OCI-LY7 (cell line): ENCODE results near the gene FNBP1. TPM values are rescaled to one million over a fixed set of nuclear protein-coding genes. Genes with fewer than 3 reads are reported as not detected.

Experiments
- BruUV-seq: library from RNA; stranded (reverse); fragments of 400-500 nt; replicated peaks from 2 replicates; lab custom pipeline; 2021; lab: Mats Ljungman, UMichigan
- CTCF ChIA-PET: fragments of 300-600 bp; sonication (Branson Sonifier 250); formaldehyde crosslinking; loops from one replicate; lab custom pipeline; 2022; ENCODE audit warnings: antibody characterized with exemption; ENCODE audit not compliant: unreplicated experiment; lab: Charles Lee
- POLR2A ChIA-PET: fragments of 300-600 bp; sonication (Branson Sonifier 250); formaldehyde crosslinking; loops from one replicate; lab custom pipeline; 2022; ENCODE audit warnings: antibody characterized with exemption; lab: Charles Lee
- DNase-seq: peaks from one replicate; pipeline ENCODE4 v3.0.0-alpha.2; 2015; ENCODE audit warnings: low spot score
- H2AFZ ChIP-seq: fragments of 200-600 bp; sonication (generic), shearing (Covaris generic); 2 replicates; pipeline ENCODE4 v1.6.1; 2014; ENCODE audit warnings: mild to moderate bottlenecking, antibody characterized with exemption, low read length, moderate library complexity
- H3K27ac ChIP-seq: fragments of 200-600 bp; sonication (generic); 2 replicates; pipeline ENCODE4 v1.5.1; 2014; ENCODE audit warnings: mixed run types, low read depth, mild to moderate bottlenecking, moderate library complexity, low read length, inconsistent platforms; ENCODE audit not compliant: poor library complexity, severe bottlenecking
- H3K36me3 ChIP-seq: fragments of 200-600 bp; sonication (generic); 2 replicates; pipeline ENCODE4 v1.6.1; 2014; ENCODE audit warnings: mild to moderate bottlenecking, antibody characterized with exemption, low read length, moderate library complexity, mixed read lengths; ENCODE audit not compliant: insufficient read depth
- H3K4me1 ChIP-seq: fragments of 200-600 bp; sonication (generic); 2 replicates; pipeline ENCODE4 v1.5.1; 2014; ENCODE audit warnings: mild to moderate bottlenecking, low read length; ENCODE audit not compliant: insufficient read depth, poor library complexity, severe bottlenecking
- H3K4me2 ChIP-seq: fragments of 200-600 bp; sonication (generic); 2 replicates; pipeline ENCODE4 v1.6.1; 2014; ENCODE audit warnings: mild to moderate bottlenecking, low read length
- H3K4me3 ChIP-seq: fragments of 200-600 bp; sonication (generic); 2 replicates; pipeline ENCODE4 v1.5.1; 2014; ENCODE audit warnings: mild to moderate bottlenecking, low read depth, low read length; ENCODE audit not compliant: poor library complexity, severe bottlenecking
- H3K79me2 ChIP-seq: fragments of 200-600 bp; sonication (generic); 2 replicates; pipeline ENCODE4 v1.6.1; 2016; ENCODE audit warnings: low read depth, mild to moderate bottlenecking, low read length, moderate library complexity, mixed read lengths; ENCODE audit not compliant: insufficient read depth
- H3K9me2 ChIP-seq: fragments of 200-600 bp; sonication (generic); 2 replicates; pipeline ENCODE4 v1.6.1; 2016; ENCODE audit warnings: mild to moderate bottlenecking, low read length, mixed read lengths; ENCODE audit not compliant: insufficient read depth
- H3K9me3 ChIP-seq: fragments of 200-600 bp; sonication (generic); 2 replicates; pipeline ENCODE4 v1.6.1; 2014; ENCODE audit warnings: mild to moderate bottlenecking, mixed run types, low read length, mixed read lengths
- H4K20me1 ChIP-seq: fragments of 200-600 bp; sonication (generic); 2 replicates; pipeline ENCODE4 v1.6.1; 2014; ENCODE audit warnings: mild to moderate bottlenecking, antibody characterized with exemption, low read length, moderate library complexity, mixed read lengths; ENCODE audit not compliant: insufficient read depth
- EZH2phosphoT487 ChIP-seq: fragments of 200-600 bp; sonication (generic); IDR thresholded peaks from 2 replicates; pipeline ENCODE4 v1.6.1; 2018; ENCODE audit warnings: low read depth, borderline replicate concordance, mild to moderate bottlenecking, mixed run types, antibody characterized with exemption, low read length, moderate library complexity, mixed read lengths
- intact Hi-C: fragments of 100-400 bp; cut with micrococcal nuclease; formaldehyde crosslinking; loops from one replicate; pipeline ENCODE4 v1.10.0; 2022; ENCODE audit not compliant: unreplicated experiment
- total RNA-seq, 2 experiments: library from RNA; depleted of rRNA in 1 of 2; stranded (reverse); fragments of >200 nt in 1 of 2; shearing (Covaris generic) in 1 of 2; gene quantifications; 2 replicates each; pipeline ENCODE4 v1.2.3, GENCODE V29; 2014 to 2022
- TF ChIP-seq, protein P1 (sequence below): fragments of 200-600 bp; sonication (generic); conservative IDR thresholded peaks from 2 replicates; pipeline ENCODE4 v1.5.1; 2014; ENCODE audit warnings: mild to moderate bottlenecking, antibody characterized with exemption, low read length, moderate library complexity, mixed read lengths

Gene FNBP1
- total RNA-seq, 2 experiments from 2014 or later = 93.3 to 164 TPM

DNA sequence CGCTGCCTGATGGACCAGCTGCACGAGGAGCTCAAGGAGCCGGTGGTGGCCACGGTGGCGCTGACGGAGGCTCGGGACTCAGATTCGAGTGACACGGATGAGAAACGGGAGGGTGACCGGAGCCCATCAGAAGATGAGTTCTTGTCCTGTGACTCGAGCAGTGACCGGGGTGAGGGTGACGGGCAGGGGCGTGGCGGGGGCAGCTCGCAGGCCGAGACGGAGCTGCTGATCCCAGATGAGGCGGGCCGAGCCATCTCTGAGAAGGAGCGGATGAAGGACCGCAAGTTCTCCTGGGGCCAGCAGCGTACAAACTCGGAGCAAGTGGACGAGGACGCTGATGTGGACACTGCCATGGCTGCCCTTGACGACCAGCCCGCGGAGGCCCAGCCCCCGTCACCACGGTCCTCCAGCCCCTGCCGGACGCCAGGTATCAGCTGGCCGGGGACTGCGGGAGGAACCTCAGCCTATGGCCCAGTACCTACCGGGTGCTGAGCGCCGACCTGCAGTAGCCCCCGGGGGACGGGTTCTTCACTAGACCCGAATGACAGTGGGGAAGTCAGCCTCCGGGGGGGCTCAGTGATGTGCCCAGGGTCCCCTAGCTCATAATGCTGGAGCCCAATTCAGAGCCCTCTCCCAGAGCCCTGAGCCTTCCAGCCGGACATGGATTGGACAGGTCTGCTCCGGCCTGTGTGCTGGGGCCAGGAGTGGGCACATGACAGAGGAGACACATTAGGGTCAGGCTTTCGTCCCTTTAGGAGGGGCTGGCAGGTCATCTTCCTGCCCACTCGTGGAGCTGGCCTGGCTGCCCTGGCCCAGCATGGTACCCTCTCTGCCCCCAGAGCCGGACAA, 174.7 kb downstream of the FNBP1 start:
- Histone ChIP-seq H3K9me3 (no peaks in the 10 kb centered on the region), H3K9me2 (no peaks in the 10 kb centered on the region), H3K27ac (no peak overlapping the region), H4K20me1 (no peaks in the 10 kb centered on the region), H3K4me1 (peaks cover 1% of the 10 kb centered on the region), H2AFZ (no peak overlapping the region), H3K36me3 (peaks cover 9% of the 10 kb centered on the region; the same call in 1 of the 2 replicates), H3K4me3 (no peak overlapping the region), H3K4me2 (no peak overlapping the region), H3K79me2 (no peaks in the 10 kb centered on the region)
- no TSS peak for BruUV-seq
- intact Hi-C loops = no loop called here
- DNase-seq = no peak
- ChIA-PET POLR2A (interaction anchor here (0.8 kb wide), 1 partner anchor 35 kb away, joined by 3 read pairs; no protein-coding TSS in a partner anchor), CTCF (no interaction called here)
- TF ChIP-seq EZH2phosphoT487 = no peak
- TF ChIP-seq, protein P1, sequence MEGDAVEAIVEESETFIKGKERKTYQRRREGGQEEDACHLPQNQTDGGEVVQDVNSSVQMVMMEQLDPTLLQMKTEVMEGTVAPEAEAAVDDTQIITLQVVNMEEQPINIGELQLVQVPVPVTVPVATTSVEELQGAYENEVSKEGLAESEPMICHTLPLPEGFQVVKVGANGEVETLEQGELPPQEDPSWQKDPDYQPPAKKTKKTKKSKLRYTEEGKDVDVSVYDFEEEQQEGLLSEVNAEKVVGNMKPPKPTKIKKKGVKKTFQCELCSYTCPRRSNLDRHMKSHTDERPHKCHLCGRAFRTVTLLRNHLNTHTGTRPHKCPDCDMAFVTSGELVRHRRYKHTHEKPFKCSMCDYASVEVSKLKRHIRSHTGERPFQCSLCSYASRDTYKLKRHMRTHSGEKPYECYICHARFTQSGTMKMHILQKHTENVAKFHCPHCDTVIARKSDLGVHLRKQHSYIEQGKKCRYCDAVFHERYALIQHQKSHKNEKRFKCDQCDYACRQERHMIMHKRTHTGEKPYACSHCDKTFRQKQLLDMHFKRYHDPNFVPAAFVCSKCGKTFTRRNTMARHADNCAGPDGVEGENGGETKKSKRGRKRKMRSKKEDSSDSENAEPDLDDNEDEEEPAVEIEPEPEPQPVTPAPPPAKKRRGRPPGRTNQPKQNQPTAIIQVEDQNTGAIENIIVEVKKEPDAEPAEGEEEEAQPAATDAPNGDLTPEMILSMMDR = 0 out of 2 replicates have a peak, but pooled peaks have one; percentile 20

DNA sequence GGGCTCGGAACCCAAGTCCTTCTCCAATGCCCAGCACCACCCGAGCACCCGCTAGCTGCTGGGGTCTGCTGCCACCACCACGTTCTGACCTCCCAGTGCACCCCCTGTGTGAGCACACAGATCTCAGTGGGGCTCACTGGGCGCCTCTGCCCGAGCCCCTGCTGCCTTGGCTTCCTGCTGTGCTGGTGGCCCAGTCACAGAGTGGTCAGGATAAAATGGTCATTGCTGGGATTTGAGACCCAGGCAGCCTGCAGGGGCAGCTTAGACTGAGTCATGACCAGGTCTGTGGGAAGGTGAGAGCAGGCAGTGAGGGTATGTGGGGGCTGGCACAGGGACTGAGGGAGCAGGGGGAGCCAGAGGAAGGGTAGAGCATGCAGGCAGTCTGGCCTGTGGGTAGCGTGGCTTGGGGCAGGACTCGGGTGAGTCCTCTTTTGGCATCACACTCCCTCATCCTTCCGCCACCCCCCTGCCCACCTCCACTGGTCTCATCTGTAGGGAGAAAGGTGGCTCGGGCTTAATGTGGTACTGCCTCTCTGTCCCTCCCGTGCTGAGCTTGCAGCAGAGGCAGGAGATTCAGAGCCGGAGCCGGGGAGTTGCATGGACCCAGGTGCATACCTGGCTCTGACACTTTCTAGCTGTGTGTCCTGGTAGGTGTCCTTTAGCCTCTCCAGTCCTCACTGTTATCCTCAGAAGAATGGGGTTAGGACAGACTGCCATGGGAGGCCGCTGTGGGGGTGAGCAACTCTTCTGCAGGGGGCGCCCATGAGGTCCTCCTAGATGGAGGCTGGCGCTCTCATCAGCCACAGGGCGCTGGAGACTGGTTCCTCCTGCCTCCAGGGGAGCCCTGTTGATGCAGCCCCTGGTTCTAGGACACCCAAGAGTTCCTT, 175.6 kb downstream of the FNBP1 start:
- Histone ChIP-seq H4K20me1 (no peaks in the 10 kb centered on the region), H3K9me3 (no peaks in the 10 kb centered on the region), H3K36me3 (peaks cover 10% of the 10 kb centered on the region; the same call in 1 of the 2 replicates), H3K4me3 (no peak overlapping the region), H3K4me2 (no peak overlapping the region), H3K27ac (no peak overlapping the region), H2AFZ (no peak overlapping the region), H3K79me2 (no peaks in the 10 kb centered on the region), H3K4me1 (peaks cover 5% of the 10 kb centered on the region), H3K9me2 (no peaks in the 10 kb centered on the region)
- TF ChIP-seq, protein P1 = peak; percentile 54
- TF ChIP-seq EZH2phosphoT487 = no peak
- POLR2A ChIA-PET = interaction anchor here (0.8 kb wide), 1 partner anchor 34 kb away, joined by 3 read pairs; no protein-coding TSS in a partner anchor
- intact Hi-C loops = no loop called here
- DNase-seq = no peak
- CTCF ChIA-PET = no interaction called here
- no TSS peak for BruUV-seq
